DOHH2 (cell line): ENCODE results near the gene ABI1.

Experiments
- CTCF ChIP-seq: fragments of 200-600 bp; sonication (generic); IDR thresholded peaks from one replicate; pipeline ENCODE4 v1.5.1; 2014; ENCODE audit warnings: antibody characterized with exemption, mild to moderate bottlenecking, low read depth, low read length; ENCODE audit not compliant: poor library complexity, severe bottlenecking
- EZH2phosphoT487 ChIP-seq: fragments of 200-600 bp; sonication (generic); IDR thresholded peaks from 2 replicates; pipeline ENCODE4 v1.6.1; 2017; ENCODE audit warnings: borderline replicate concordance, mild to moderate bottlenecking, antibody characterized with exemption, low read length, moderate library complexity, mixed read lengths

- TF ChIP-seq CTCF (no peak), EZH2phosphoT487 (no peak)
These were observed 101.8 kb downstream of the ABI1 start for GRCh38 chr10:26759008-26759407.
